ENCODE results near the gene ITGA5. TPM values are rescaled to one million over a fixed set of nuclear protein-coding genes. Genes with fewer than 3 reads are reported as not detected.

ITGA5 gene
- total and polyA plus RNA-seq, 9 of the 15 experiments (the other 6 are each of a cell fraction or from before 2014, with no cell fraction given), result 9.1 to 82.1 (median 47.4) TPM

DNA sequence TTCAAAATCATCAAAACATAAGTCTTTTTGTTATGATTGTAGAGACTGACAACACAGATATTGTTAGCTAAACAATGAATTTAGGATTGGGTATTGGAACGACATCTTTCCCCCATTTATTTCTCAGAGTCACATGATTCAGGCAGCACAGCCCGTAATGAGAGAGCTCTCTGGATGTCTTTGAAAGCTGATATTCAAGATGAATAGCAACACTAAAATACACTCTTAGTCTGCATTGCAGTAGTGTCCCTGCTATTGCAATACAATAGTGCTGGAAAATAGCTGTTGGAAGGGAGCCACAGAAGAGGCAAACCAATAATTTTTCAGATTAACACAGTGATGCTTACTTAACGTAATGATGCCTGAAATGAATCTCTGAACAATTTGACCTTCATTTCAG lies 44.4 kb upstream of the ITGA5 start (continued):
- TF ChIP-seq, protein P1, sequence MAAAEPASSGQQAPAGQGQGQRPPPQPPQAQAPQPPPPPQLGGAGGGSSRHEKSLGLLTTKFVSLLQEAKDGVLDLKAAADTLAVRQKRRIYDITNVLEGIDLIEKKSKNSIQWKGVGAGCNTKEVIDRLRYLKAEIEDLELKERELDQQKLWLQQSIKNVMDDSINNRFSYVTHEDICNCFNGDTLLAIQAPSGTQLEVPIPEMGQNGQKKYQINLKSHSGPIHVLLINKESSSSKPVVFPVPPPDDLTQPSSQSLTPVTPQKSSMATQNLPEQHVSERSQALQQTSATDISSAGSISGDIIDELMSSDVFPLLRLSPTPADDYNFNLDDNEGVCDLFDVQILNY (CRISPR knock-in tag; IDR thresholded peaks at IDR 0.05), result no peak
- TF ChIP-seq LEF1 (IDR thresholded peaks at IDR 0.05), result no peak
- TF ChIP-seq THRAP3 (IDR thresholded peaks at IDR 0.05; ENCODE audit: borderline replicate concordance), result no peak
- no peak for TF ChIP-seq RAD21 (CRISPR knock-in tag; conservative IDR thresholded peaks at IDR 0.05 in 1 of 2, IDR thresholded peaks at IDR 0.05 in 1 of 2)
- TF ChIP-seq, protein P2, sequence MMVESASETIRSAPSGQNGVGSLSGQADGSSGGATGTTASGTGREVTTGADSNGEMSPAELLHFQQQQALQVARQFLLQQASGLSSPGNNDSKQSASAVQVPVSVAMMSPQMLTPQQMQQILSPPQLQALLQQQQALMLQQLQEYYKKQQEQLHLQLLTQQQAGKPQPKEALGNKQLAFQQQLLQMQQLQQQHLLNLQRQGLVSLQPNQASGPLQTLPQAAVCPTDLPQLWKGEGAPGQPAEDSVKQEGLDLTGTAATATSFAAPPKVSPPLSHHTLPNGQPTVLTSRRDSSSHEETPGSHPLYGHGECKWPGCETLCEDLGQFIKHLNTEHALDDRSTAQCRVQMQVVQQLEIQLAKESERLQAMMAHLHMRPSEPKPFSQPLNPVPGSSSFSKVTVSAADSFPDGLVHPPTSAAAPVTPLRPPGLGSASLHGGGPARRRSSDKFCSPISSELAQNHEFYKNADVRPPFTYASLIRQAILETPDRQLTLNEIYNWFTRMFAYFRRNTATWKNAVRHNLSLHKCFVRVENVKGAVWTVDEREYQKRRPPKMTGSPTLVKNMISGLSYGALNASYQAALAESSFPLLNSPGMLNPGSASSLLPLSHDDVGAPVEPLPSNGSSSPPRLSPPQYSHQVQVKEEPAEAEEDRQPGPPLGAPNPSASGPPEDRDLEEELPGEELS (CRISPR knock-in tag; IDR thresholded peaks at IDR 0.05; ENCODE audit: borderline replicate concordance), result no peak
- TF ChIP-seq KLF1 (tag; IDR thresholded peaks at IDR 0.05), result no peak
- no peak for TF ChIP-seq ETS1 (conservative IDR thresholded peaks at IDR 0.05; ENCODE audit: control insufficient read depth, low read depth, low read length)
